Body of pancreas (tissue), 4 donors: ENCODE results near the gene FBN2.

Experiments
- CTCF ChIP-seq, 7 experiments: fragments of 450-650 bp in 4 of 7; fragments of 200-600 bp in 3 of 7; sonication (generic) in 3 of 7; IDR thresholded peaks; one replicate each; pipeline ENCODE4 v1.5.1; 2016 to 2019; ENCODE audit warnings: antibody characterized with exemption in 7 of 7
- POLR2A ChIP-seq, 3 donors: fragments of 450-650 bp; IDR thresholded peaks; one replicate each; pipeline ENCODE4 v1.6.1; 2016; ENCODE audit warnings: antibody characterized with exemption in 3 of 3, mild to moderate bottlenecking in 2 of 3

GRCh38 chr5:128538250-128539037 lies 399 bp upstream of the FBN2 start:
- TF ChIP-seq CTCF (IDR thresholded peaks at IDR 0.05) (no peak), POLR2A (IDR thresholded peaks at IDR 0.05) (no peak)
